HFF-Myc (cell line): ENCODE results near the gene SCRN1.

Source experiments
- DNase-seq: peaks from one replicate; pipeline ENCODE4 v3.0.0-alpha.2; 2011; ENCODE audit warnings: low read depth; ENCODE audit errors: extremely low read depth
- H3K4me3 ChIP-seq: replicated peaks from 2 replicates; pipeline ENCODE4 v1.5.1; 2011; ENCODE audit warnings: low read depth, mild to moderate bottlenecking, control low read depth, low read length
- TF ChIP-seq, protein P1 (sequence below): IDR thresholded peaks from 2 replicates; pipeline ENCODE4 v1.5.1; 2012; ENCODE audit warnings: mild to moderate bottlenecking, low read depth, low read length, control low read depth; ENCODE audit errors: missing control alignments

SCRN1 gene

DNA sequence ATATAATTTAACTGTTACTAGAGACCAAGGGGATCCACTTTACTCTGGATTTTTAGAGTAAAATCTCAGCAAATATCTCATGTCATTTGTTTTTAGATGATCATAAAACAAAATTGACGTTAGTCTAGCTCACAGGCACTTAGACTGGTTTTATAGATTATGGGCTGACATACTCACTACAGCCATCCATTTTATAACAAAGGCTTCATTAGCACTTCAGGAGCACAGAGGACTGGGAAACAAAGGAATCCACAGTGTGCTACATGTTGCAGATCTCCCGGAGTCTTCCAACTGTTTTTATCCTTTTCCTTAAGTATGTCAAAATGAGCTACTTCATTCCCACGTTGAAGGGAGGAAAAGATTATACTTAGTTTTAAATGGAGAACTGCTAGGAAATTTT is 15.9 kb upstream of the SCRN1 start:
- no peak for DNase-seq
- TF ChIP-seq, protein P1, sequence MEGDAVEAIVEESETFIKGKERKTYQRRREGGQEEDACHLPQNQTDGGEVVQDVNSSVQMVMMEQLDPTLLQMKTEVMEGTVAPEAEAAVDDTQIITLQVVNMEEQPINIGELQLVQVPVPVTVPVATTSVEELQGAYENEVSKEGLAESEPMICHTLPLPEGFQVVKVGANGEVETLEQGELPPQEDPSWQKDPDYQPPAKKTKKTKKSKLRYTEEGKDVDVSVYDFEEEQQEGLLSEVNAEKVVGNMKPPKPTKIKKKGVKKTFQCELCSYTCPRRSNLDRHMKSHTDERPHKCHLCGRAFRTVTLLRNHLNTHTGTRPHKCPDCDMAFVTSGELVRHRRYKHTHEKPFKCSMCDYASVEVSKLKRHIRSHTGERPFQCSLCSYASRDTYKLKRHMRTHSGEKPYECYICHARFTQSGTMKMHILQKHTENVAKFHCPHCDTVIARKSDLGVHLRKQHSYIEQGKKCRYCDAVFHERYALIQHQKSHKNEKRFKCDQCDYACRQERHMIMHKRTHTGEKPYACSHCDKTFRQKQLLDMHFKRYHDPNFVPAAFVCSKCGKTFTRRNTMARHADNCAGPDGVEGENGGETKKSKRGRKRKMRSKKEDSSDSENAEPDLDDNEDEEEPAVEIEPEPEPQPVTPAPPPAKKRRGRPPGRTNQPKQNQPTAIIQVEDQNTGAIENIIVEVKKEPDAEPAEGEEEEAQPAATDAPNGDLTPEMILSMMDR, result no peak
- no peak overlapping the region for H3K4me3 ChIP-seq

DNA sequence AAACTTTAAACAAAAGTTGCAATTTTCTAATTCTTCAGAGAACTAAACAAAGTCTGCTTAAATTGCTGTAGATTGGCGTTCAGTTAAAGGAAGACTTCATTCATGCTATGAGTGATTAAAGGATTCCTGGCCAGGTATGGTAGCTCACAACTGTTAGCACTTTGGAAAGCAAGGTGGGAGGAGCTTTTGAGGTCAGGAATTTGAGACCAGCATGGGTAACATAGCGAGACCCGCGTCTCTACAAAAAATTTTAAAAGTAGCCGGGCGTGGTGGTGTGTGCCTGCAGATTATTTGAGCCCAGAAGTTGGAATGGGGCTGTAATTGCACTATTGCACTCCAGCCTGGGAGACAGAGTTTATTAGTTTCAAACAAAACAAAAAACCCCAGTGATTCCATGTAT is 13.5 kb upstream of the SCRN1 start:
- DNase-seq, result no peak
- TF ChIP-seq, protein P1, result no peak
- no peak overlapping the region for H3K4me3 ChIP-seq

DNA sequence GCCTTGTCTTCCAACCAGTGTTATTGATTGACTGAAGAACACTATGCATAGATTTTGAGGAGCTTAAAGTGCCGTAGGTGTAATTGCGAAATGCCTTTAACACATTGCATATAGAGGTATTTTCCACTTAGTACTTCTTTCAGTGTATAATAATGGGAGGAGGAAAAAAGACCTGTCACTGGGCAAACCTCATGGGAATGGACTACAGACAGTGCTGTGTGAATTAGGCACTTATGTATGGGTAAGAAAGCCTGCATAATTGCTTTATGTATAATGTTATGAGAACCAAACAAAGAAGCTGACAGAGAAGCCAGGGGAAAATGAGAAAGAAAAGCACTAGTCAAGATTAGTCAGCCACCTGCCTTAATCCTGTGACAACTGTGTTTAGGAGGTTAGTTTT is 12.4 kb upstream of the SCRN1 start:
- no peak for DNase-seq
- TF ChIP-seq, protein P1, result no peak
- no peak overlapping the region for H3K4me3 ChIP-seq

DNA sequence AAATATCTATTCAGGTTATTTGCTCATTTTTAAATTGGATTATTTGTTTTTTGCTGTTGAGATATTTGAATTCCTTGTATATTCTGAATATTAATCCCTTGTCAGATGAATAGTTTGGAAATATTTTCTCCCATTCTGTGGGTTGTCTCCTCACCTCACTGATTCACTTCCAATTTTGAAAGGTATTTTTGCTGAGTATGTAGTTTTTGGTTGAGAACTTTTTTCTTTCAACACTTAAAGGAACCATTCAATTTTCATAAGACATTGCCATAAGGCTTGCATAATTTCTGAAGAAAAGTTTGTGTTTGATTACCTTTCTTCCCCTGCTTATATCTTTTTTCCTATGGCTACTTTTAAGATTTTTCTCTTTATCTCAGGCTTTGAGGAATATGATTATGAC is 8.9 kb upstream of the SCRN1 start:
- no peak for DNase-seq
- no peak overlapping the region for H3K4me3 ChIP-seq
- TF ChIP-seq, protein P1, result no peak

DNA sequence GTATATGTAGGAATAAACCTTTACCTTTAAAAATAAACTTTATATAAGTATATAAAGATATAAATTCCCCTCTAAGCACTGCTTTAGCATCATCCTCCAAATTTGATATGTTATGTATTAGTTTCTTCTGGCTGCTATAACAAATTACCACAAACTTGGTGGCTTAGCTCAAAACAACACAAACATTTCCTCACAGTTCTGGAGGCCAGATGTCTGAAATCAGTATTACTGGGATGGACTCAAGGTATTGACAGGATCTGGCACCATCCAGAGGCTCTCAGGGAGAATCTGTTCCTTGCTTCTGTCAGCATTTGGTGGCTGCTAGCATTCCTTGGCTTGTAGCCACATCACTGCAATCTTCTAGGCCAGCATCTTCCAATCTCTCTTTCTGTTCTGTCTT is 6.7 kb upstream of the SCRN1 start:
- TF ChIP-seq, protein P1, result no peak
- DNase-seq, result no peak
- no peak overlapping the region for H3K4me3 ChIP-seq

DNA sequence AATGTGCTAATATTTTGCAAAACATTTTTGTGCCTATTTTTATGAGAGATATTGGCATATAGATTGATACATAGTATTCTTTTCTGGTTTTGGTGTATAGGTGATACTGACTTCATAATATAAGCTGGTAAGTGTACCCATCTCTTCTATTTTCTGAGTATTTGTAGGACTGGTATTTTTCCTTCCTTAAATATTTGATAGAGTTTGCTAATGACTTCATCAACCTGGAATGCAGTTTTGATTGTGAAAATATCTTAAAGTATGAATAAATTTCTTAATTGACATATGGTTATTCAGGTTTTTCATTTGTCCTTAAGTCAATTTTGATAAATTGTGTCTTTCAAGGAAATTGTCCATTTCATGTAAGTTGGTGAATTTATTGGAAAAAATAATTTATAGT is 6.1 kb upstream of the SCRN1 start:
- H3K4me3 ChIP-seq, result no peak overlapping the region
- TF ChIP-seq, protein P1, result no peak
- DNase-seq, result no peak

DNA sequence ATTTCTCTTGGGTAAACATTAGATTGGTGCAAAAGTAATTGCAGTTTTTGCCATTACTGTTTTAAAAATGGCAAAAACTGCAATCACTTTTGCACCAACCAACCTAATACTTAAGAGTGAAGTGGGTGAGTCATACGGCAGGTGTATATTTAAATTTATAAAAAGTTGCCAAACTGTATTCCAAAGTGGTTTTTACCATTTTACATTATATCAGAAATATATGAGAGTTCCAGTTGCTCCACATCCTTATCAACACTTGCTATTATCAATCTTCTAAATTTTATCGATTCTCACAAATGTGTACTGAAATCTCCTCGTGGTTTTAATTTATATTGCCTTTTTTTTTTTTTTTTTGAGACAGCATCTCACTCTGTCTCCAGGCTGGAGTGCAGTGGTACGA is 3.5 kb upstream of the SCRN1 start:
- no peak overlapping the region for H3K4me3 ChIP-seq
- no peak for DNase-seq
- TF ChIP-seq, protein P1, result no peak
